Measurements from ENCODE around the gene NCAPG. TPM values are rescaled to one million over a fixed set of nuclear protein-coding genes. Genes with fewer than 3 reads are reported as not detected.

NCAPG gene
- total and polyA plus RNA-seq, 4 donors: 0.08 to 45.2 (median 0.91) TPM

GRCh38 chr4:17889692-17890091 lies 78.9 kb downstream of the NCAPG start:
- DNase-seq (ENCODE audit: low spot score): no peak
- Histone ChIP-seq H3K4me3 (ENCODE audit: low read depth in 1 of 3, low read length in 3 of 3) (no peak overlapping the region), H3K9ac (ENCODE audit: low read depth in 1 of 2, low read length in 2 of 2) (no peak overlapping the region), H3K27me3 (ENCODE audit: control insufficient read depth in 4 of 4, insufficient read depth in 4 of 4, low read length in 3 of 4) (no peaks in the 10 kb centered on the region), H3K4me1 (ENCODE audit: control insufficient read depth in 4 of 4, insufficient read depth in 4 of 4, low read length in 3 of 4) (no peaks in the 10 kb centered on the region), H3K36me3 (ENCODE audit: control insufficient read depth in 4 of 4, insufficient read depth in 3 of 4, low read depth in 1 of 4, low read length in 3 of 4) (peaks cover 0 to 2% (median under 1%) of the 10 kb centered on the region in 4 donors), H3K9me3 (ENCODE audit: control insufficient read depth in 4 of 4, low read length in 3 of 4) (no peaks in the 10 kb centered on the region), H3K27ac (ENCODE audit: low read depth in 1 of 2, low read length in 2 of 2) (no peak overlapping the region)
- WGBS: 97% methylated on average over 1 of the region's 1 CpG
- no peak for TF ChIP-seq HNF4G (IDR thresholded peaks at IDR 0.05)
- TF ChIP-seq TAF1 (conservative IDR thresholded peaks at IDR 0.05): no peak
- no peak for TF ChIP-seq FOXA1 (IDR thresholded peaks at IDR 0.05)
- no peak for TF ChIP-seq ZBTB33 (IDR thresholded peaks at IDR 0.05)
- no peak for TF ChIP-seq HNF4A (conservative IDR thresholded peaks at IDR 0.05)
- TF ChIP-seq EGR1 (IDR thresholded peaks at IDR 0.05; ENCODE audit: low read depth in 2 of 2): no peak
- TF ChIP-seq REST (IDR thresholded peaks at IDR 0.05): no peak
- no peak for TF ChIP-seq YY1 (IDR thresholded peaks at IDR 0.05)
- no peak for TF ChIP-seq FOXA2 (IDR thresholded peaks at IDR 0.05)
- TF ChIP-seq MAX (IDR thresholded peaks at IDR 0.05): no peak
- no peak for TF ChIP-seq SP1 (IDR thresholded peaks at IDR 0.05)
- TF ChIP-seq CTCF (IDR thresholded peaks at IDR 0.05; ENCODE audit: low read depth, low read length, missing input control): no peak

GRCh38 chr4:17894421-17894820 lies 83.6 kb downstream of the NCAPG start:
- no peaks in the 10 kb centered on the region for H3K4me1 ChIP-seq (ENCODE audit: control insufficient read depth in 4 of 4, insufficient read depth in 4 of 4, low read length in 3 of 4)
- H3K27ac ChIP-seq (ENCODE audit: low read depth in 1 of 2, low read length in 2 of 2): no peak overlapping the region
- H3K4me3 ChIP-seq (ENCODE audit: low read depth in 1 of 3, low read length in 3 of 3): no peak overlapping the region
- no peak for TF ChIP-seq TAF1 (conservative IDR thresholded peaks at IDR 0.05)
- TF ChIP-seq MAX (IDR thresholded peaks at IDR 0.05): no peak
- TF ChIP-seq FOXA2 (IDR thresholded peaks at IDR 0.05): no peak
- TF ChIP-seq ATF3 (IDR thresholded peaks at IDR 0.05): no peak
- no peak for TF ChIP-seq YY1 (IDR thresholded peaks at IDR 0.05)
- no peak for TF ChIP-seq HNF4G (IDR thresholded peaks at IDR 0.05)
- H3K9ac ChIP-seq (ENCODE audit: low read depth in 1 of 2, low read length in 2 of 2): no peak overlapping the region
- no peaks in the 10 kb centered on the region for H3K36me3 ChIP-seq (ENCODE audit: control insufficient read depth in 4 of 4, insufficient read depth in 3 of 4, low read depth in 1 of 4, low read length in 3 of 4)
- 92% methylated on average over 3 of the region's 3 CpGs for WGBS
- H3K27me3 ChIP-seq (ENCODE audit: control insufficient read depth in 4 of 4, insufficient read depth in 4 of 4, low read length in 3 of 4): no peaks in the 10 kb centered on the region
- H3K9me3 ChIP-seq (ENCODE audit: control insufficient read depth in 4 of 4, low read length in 3 of 4): no peaks in the 10 kb centered on the region
- no peak for DNase-seq (ENCODE audit: low spot score)

Other genes starting within 250 kb of the NCAPG start
- gene LAP3, start 233.8 kb upstream of the NCAPG start, total RNA-seq: 100 to 1,000 TPM in 1 of 2 donors, 10 to 100 TPM in 1; 57.5 to 178 TPM
- gene LAP3, start 233.8 kb upstream of the NCAPG start, polyA plus RNA-seq: 100 to 1,000 TPM; 109 to 111 TPM
- 10 to 100 TPM in 1 of 2 donors, 1 to 10 TPM in 1; 8.5 to 26.8 TPM for gene MED28, start 196.3 kb upstream of the NCAPG start, total RNA-seq
- gene MED28, start 196.3 kb upstream of the NCAPG start, polyA plus RNA-seq: 1 to 10 TPM; 6.3 to 9.8 TPM
- not detected for gene FAM184B, start 29.4 kb upstream of the NCAPG start, total RNA-seq
- under 1 TPM in 1 of 2 donors, not detected in 1; 0.01 TPM for gene FAM184B, start 29.4 kb upstream of the NCAPG start, polyA plus RNA-seq
- gene DCAF16, start 222 bp upstream of the NCAPG start, total RNA-seq: 10 to 100 TPM in 1 of 2 donors, 1 to 10 TPM in 1; 6.9 to 13.4 TPM
- gene DCAF16, start 222 bp upstream of the NCAPG start, polyA plus RNA-seq: 1 to 10 TPM; 1.6 to 3.0 TPM
- gene LCORL, start 210.8 kb downstream of the NCAPG start, total RNA-seq: 10 to 100 TPM in 1 of 2 donors, 1 to 10 TPM in 1; 7.1 to 12.0 TPM
- 1 to 10 TPM; 2.1 to 6.0 TPM for gene LCORL, start 210.8 kb downstream of the NCAPG start, polyA plus RNA-seq

Measured in liver (tissue), 9 donors.